Muscle of back (tissue), 11 donors: ENCODE data around the gene ELMO1. TPM values are rescaled to one million over a fixed set of nuclear protein-coding genes. Genes with fewer than 3 reads are reported as not detected.

Source experiments
- DNase-seq, 3 donors: peaks; one replicate each; pipeline versions ENCODE4 v3.0.0 to v3.0.0-alpha.2; 2013
- polyA plus RNA-seq, 10 donors: library from polyadenylated mRNA; unstranded; fragments of 120-200 nt; gene quantifications; one replicate each; pipeline ENCODE4 v1.2.1, GENCODE V29; 2013; ENCODE audit not compliant: insufficient read length in 10 of 10

Gene ELMO1
- polyA plus RNA-seq, 10 donors, result 21.2 to 37.4 (median 26.8) TPM

GRCh38 chr7:37315772-37316715, 132.6 kb downstream of the ELMO1 start:
- peak in 2 of 3 donors; percentile 47 to 51 for DNase-seq

- DNase-seq, result no peak
Observed at GRCh38 chr7:37312608-37313007, 136.1 kb downstream of the ELMO1 start.

GRCh38 chr7:37311355-37311754, 137.3 kb downstream of the ELMO1 start:
- peak; percentile 59 to 74 (median 68) for DNase-seq

- DNase-seq, result no peak
Observed at GRCh38 chr7:37310327-37311080, 138.2 kb downstream of the ELMO1 start.

GRCh38 chr7:37309493-37309892, 139.2 kb downstream of the ELMO1 start:
- no peak for DNase-seq

- DNase-seq, result no peak
Observed at GRCh38 chr7:37304921-37305320, 143.7 kb downstream of the ELMO1 start.

- no peak for DNase-seq
Observed at GRCh38 chr7:37297546-37297945, 151.1 kb downstream of the ELMO1 start.

GRCh38 chr7:37295401-37295800, 153.3 kb downstream of the ELMO1 start:
- no peak for DNase-seq

- no peak for DNase-seq
Observed at GRCh38 chr7:37290731-37291130, 157.9 kb downstream of the ELMO1 start.

- no peak for DNase-seq
Observed at GRCh38 chr7:37289781-37290180, 158.9 kb downstream of the ELMO1 start.

GRCh38 chr7:37289367-37289766, 159.3 kb downstream of the ELMO1 start:
- DNase-seq, result peak; percentile 51 to 70 (median 65)

- peak in 2 of 3 donors; percentile 38 to 53 for DNase-seq
Observed at GRCh38 chr7:37287131-37287855, 161.4 kb downstream of the ELMO1 start.

- DNase-seq, result peak in 1 of 3 donors; percentile 54
Observed at GRCh38 chr7:37286454-37286832, 162.2 kb downstream of the ELMO1 start.

- peak in 1 of 3 donors; percentile 59 for DNase-seq
Observed at GRCh38 chr7:37285706-37286453, 162.8 kb downstream of the ELMO1 start.

- peak in 2 of 3 donors; percentile 36 to 54 for DNase-seq
Observed at GRCh38 chr7:37284805-37285231, 163.8 kb downstream of the ELMO1 start.

GRCh38 chr7:37284285-37284684, 164.4 kb downstream of the ELMO1 start:
- no peak for DNase-seq

- no peak for DNase-seq
Observed at GRCh38 chr7:37283716-37284115, 164.9 kb downstream of the ELMO1 start.

- DNase-seq, result no peak
Observed at GRCh38 chr7:37282927-37283326, 165.7 kb downstream of the ELMO1 start.

- no peak for DNase-seq
Observed at GRCh38 chr7:37282093-37282444, 166.6 kb downstream of the ELMO1 start.

- no peak for DNase-seq
Observed at GRCh38 chr7:37281368-37282092, 167.1 kb downstream of the ELMO1 start.

- DNase-seq, result no peak
Observed at GRCh38 chr7:37277513-37277912, 171.2 kb downstream of the ELMO1 start.
